ENCODE results near the gene ATF3.

DNA sequence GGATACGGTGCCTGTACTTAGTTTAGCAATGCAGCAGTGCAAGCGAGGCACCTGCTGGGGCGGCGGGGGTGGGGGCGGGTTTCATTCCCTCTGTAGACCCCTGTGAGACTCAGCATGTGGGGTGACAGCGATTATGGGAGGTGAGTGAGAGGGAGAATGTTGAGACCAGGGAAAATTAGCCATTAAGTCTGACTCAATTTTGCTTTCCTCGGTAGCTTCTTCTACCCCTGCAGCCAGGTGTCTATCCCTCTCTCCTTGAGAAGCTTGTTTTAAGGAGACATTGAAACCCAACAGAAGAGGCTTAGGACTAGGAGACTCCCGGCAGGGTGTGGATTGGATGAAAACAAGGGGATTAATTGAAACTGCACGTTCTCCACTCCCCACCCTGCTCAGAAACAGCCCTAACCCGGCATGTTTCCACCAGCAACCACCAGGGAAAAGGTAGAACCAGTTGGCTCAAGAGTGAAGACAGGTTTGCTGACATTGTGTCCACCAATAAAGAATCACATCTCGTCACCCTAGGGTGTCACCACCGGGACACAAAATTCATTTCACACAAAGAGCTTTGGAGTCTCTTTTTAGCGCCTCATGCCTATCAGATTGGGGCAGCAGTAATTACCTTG lies 20.6 kb upstream of the ATF3 start:
- TF ChIP-seq TCF4 (CRISPR knock-in tag; IDR thresholded peaks at IDR 0.05; ENCODE audit: borderline replicate concordance) (no peak), ZNF70 (CRISPR knock-in tag; IDR thresholded peaks at IDR 0.05) (no peak)
- TF ChIP-seq, protein P1, sequence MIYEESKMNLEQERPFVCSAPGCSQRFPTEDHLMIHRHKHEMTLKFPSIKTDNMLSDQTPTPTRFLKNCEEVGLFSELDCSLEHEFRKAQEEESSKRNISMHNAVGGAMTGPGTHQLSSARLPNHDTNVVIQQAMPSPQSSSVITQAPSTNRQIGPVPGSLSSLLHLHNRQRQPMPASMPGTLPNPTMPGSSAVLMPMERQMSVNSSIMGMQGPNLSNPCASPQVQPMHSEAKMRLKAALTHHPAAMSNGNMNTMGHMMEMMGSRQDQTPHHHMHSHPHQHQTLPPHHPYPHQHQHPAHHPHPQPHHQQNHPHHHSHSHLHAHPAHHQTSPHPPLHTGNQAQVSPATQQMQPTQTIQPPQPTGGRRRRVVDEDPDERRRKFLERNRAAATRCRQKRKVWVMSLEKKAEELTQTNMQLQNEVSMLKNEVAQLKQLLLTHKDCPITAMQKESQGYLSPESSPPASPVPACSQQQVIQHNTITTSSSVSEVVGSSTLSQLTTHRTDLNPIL (CRISPR knock-in tag; IDR thresholded peaks at IDR 0.05; ENCODE audit: low read depth), result no peak

Data from SK-N-SH treated with all-trans-retinoic acid at 6 μM for 48 hours (cell line).